NCI-H446 treated with DMSO at 0.1 percent for 48 hours (cell line): ENCODE measurements around the gene LRPAP1.

Source experiments
- DNase-seq: peaks from one replicate; lab custom pipeline; 2025; lab: John Stamatoyannopoulos, UW

Gene LRPAP1

GRCh38 chr4:3472411-3473141, 59.6 kb downstream of the LRPAP1 start:
- DNase-seq: no peak

DNA sequence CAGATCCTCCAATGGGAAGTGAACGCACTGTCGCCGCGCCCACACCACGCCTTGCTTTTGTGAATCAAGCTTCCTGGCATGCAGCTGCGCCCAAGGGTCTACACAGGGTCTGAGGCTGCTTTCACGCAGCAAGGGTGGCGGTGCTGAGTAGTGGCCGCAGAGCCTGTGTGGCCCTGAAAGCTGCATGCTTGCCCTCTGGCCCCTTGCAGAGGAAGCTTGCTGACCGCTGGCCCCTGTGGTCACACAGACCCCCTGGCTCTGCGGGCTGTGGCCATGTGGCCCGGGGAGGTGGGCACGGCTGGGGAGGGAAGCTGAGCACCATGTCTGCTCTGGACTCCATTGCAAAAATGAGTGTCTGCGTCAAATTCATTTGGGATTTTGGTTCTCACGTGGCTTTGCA, 60.3 kb downstream of the LRPAP1 start:
- DNase-seq: no peak

GRCh38 chr4:3471098-3471760, 61.0 kb downstream of the LRPAP1 start:
- DNase-seq: no peak

DNA sequence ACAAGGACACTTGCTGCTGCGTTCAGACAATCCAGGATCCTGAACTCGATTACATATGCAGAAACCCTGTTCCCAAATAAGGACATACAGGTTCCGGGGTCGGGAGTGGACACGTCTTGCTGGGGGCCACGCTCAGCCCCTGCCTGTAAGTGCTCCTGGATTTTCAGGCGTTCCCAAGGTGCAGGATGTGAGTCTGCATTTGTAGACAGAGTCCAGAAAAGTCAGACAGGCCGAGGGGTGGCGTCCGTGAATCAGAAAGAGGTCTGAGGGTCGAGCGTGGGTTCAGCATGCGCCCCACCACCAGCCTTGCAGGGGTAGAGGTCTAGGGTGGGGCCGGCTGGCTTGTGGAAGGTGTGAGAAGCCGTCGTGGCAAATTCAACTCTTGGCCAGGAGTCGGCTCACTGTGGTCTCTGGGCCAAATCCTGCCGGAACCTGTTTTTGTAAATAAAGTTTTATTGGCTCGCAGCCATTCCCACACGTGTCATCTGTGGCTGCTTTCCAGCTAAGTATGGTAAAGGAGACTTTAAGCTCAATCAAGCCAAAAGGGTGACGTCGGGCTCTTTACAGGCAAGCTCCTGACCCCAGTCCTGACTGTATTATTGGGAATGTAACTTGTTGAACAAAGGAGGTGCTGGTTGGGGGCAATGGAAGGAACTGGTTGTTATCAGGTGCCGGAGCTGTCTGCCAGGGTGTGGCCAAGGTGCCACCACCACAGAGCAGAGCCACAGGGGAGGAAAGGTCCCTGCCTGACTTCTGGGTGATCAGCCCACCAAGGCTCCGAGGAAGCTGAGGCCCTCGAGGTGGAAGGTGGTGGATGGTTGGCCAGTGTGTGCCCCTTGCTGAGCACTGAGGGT, 61.8 kb downstream of the LRPAP1 start:
- DNase-seq: no peak

DNA sequence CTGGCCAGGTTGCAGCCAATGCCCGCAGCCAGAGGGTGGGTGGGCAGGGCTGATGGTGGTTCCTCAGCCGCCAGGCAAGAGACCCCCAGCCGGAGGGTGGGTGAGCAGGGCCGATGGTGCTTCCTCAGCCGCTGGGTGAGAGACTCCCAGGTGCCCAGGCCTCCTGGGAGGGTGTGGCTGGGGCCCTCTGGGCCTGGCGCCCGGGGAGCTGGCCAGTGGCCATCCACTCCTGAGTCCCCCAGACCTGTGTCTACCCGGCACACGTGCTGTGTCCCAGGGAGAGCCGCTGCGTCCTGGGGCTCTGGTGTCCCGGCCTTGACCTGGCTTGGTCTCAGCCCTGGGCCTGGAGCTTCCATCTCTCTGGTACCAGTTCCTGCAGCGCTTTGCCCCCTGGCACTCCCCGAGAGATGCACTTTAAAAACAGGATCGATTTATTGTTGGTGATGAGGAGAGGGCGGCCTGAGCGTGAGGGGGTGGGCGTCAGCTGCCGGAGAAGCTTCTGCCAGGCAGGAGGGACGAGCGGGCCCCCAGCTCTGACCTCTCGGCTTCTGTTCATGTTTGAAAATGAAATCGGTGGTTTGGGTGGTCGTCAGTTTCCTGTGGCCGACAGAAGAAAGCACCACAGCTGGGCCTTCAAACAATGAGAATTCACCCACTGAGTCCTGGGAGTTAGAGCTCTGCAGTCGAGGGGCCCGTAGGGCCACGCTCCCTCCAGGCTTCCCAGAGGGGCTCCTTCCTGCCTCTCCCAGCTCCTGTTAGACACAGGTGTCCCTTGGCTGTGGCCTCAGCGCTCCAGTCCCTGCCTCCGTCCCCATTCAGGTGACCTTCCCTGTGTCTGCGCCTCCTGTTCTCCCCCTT, 62.6 kb downstream of the LRPAP1 start:
- no peak for DNase-seq

GRCh38 chr4:3468804-3469203, 63.4 kb downstream of the LRPAP1 start:
- DNase-seq: no peak

DNA sequence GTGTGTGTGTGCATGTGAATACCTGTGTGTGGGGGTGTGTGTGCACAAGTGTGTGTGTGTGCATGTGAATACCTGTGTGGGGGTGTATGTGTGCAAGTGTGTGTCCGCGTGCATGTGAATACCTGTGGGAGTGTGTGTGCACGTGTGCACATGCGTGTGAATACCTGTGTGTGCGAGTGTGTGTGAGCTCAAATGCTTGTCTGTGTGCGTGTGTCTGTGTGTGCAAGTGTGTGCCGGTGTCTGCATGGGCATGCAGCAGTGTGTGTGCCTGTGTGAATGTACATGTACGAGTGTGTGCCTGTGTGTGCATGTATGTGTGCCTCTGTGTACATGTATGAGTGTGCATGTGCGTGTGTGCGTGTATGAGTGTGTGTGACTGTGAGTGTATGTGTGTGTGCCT, 64.1 kb downstream of the LRPAP1 start:
- DNase-seq: no peak

- no peak for DNase-seq
Observed at GRCh38 chr4:3467601-3468031, 64.6 kb downstream of the LRPAP1 start.

DNA sequence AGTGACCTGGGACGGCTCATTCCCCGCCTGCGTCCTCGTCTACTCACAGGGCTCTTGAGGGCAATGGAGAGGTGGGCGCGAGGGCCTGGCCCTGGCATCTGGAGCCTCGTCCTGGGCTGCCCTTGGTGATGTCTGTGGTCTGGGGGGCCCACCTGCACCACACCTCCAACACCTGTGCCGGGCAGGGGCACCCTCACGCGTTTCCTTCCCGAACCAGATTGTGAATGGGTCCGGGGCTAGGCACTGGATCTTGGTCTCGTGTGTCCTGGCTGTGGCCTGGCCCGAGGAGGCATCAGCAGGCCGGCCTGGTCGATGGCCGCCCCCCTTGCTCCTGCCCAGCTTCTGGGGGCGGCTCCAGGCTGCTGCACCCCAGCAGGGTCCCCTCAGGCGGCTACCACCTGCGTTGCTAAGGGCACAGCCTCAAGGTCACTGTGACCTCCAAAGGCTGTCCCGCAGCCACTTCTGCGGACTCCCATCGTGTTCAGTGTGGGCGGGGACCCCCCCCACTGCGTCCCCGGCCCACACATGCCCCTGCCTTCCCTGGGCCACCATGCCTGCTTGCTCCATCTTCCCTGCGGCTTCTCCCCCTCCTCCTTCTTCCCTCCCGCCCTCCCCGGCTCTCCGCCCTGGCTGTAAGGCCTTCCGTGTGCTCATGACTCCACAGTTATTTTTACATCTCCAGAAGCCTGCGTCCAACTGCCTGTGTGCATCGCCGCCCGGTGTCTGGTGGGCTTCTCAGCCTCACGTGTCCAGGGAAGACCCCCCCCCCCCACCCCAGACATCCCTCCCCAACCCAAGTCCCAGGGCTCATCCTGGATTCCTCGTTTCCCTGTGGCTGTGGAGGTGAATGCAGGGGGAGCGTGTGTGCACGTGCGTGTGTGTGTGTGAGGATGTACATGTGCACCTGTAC, 65.3 kb downstream of the LRPAP1 start:
- no peak for DNase-seq

DNA sequence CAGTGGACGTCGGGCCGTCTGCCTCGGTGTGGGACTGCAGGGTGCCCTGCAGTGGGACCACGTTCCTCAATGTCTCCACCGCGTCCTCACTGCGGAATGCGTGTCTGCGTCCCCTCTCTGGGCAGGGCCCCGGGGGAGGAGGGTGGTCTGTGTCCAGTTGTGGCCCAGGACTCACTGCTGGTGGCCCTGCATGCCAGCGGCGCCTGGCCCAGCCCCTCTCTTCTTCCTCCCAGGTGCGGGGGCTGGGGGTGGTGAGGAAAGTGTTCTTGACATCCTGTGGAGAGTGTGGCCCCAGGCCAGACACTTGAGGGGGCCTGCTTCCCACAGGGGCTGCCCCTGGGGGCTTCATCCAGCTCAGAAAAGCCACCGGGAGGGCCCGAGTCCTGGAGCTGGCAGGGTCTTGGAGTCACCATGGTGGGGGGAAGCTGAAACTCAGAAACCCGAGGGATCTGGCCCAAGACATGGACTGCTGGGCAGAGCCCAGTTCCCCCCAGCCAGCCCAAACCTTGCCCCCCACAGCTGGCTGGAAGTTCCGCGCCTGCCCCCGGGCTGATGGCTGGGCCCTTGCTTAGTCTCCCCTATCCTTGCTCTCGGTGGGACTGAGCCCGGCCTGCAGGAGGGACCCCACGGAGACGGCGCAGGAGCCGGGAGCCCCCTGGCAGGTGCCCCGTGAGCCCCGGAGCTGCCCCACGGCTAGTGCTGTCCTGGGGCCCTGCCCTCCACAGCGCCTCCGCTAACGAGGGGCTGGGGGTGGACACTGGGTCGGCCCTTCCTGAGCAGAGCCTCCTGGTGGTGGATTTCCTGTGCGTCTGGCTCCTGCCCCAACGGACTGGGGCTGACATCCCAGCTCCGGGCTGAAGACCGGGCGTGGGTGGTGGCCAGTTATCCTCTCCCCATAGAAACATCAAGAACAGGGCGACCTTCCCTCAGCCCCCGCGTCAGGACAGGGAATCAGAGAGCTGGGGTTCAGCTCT, 66.2 kb downstream of the LRPAP1 start:
- DNase-seq: no peak

GRCh38 chr4:3464911-3465697, 67.1 kb downstream of the LRPAP1 start:
- DNase-seq: no peak

DNA sequence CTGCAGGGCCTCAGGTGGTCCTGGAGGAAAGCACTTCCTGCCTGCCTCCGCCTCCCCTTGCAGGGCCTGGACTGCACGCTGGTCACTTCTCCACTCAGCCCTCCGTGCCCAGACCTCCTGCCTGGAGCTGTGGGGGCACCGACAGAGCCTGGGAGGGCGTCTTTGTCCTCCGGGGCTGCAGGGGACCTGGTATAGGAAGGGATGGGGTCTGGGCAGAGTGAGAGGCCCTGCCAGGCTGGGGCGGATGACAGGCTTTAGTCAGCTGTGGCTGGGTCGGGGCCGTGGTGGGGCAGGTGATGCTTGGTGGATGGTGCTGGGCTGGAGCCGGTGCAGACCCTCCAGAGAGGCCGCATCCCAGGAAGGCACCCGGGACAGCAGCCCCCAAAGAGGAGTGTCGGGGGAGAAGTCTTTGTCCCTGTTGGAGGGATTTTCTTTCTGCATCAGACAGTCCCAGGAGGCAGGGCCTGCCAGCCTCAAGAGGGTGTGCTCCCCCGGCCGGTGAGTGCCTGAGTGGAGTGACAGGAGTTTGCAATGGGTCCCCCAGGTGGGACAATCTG, 67.8 kb downstream of the LRPAP1 start:
- DNase-seq: no peak

DNA sequence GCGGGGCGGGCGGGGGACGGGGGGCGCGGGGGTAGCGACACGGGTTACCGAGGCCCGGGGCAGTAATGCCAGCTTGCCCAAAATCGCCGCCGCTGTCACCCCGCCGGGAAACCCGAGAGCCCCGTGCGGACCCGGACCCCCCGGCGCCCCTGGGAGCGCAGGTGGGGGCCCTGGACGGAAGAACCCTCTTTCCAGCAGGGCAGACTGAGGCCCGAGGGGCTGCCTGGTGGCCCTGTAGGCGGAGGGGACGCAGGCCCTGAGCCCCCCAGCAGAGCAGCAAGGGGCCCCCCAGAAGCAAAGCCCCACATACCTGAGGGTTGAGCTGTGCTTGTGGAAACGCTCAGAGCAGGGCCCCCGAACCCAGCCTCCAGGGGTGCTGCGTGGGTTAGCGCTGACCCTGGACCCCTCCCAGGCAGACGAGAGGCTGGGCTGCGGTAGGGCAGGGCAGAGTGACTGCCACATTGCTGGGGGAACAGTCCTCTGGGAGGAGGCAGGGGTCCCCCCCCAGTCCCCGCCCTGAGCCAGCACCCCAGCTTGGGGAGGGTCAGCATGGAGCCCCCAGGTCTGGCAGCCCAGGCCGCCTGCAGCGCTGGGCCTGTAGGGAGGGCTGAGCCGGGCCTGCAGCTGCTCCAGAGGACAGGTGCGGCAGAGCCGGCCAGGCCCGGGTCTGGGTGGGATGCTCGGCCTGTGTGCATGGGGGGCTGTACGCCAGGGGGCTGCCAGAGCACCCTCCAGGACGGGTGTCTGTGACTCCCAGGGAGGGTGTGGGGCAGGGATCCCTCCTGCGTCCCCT, 68.5 kb downstream of the LRPAP1 start:
- DNase-seq: no peak

DNA sequence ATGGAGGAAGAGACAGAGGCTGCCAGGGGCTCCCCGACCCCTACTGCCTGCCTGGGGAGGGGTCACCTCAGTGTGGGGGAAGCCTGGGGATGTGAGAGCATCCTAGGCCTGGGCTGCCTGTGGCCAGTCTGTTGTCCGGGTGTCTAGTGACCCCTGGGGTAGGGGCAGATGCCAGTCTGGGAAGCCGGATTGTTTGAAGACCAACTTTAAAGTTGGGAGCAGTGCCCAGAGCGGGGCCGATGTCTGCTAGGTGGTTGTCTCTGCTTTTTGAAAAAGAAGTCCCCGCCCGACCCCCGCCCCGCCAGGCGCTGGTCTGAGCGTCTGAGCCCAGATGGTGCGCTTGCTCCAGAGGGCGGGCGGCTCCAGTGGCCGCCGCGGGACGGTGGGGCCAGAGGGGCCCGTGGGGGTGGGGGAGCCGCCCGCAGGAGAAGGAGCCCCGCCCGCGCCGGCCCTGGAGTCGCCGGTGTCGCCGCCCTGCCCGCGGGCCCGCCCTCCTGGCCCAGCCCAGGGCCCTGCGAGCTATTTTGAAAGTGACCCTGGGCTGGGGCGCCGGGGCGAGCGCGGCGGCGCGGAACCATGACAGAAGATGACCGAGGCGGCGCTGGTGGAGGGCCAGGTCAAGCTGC, 69.3 kb downstream of the LRPAP1 start, which contains the start of gene DOK7:
DOK7 (plus strand) TSS at position 517 of the 626 bp plus-strand sequence; CDS start at position 587, 70 bp downstream.
- no peak for DNase-seq

DNA sequence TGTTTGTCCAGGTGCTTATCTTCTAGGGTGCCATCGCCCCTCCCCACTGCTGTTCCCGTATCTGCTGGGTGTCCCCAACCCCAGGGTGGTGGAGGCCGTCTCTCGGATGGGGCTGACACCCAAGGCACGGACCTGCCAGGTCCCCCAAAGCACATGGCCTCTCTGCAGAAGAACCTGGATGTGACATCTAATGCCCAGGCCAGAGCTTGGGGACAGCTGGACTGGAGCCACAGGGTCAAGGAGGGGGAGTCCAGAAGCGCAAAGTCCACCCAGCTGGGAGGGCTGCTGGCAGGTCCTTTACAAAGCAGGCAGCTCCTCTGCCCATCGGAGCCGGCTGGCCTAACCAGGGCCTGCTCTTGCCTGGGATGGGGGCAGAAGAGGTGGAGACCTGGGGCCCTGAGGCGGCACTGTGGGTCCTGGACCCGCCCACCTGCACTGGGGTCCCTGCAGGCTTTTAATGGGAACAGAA, 69.9 kb downstream of the LRPAP1 start:
- no peak for DNase-seq

DNA sequence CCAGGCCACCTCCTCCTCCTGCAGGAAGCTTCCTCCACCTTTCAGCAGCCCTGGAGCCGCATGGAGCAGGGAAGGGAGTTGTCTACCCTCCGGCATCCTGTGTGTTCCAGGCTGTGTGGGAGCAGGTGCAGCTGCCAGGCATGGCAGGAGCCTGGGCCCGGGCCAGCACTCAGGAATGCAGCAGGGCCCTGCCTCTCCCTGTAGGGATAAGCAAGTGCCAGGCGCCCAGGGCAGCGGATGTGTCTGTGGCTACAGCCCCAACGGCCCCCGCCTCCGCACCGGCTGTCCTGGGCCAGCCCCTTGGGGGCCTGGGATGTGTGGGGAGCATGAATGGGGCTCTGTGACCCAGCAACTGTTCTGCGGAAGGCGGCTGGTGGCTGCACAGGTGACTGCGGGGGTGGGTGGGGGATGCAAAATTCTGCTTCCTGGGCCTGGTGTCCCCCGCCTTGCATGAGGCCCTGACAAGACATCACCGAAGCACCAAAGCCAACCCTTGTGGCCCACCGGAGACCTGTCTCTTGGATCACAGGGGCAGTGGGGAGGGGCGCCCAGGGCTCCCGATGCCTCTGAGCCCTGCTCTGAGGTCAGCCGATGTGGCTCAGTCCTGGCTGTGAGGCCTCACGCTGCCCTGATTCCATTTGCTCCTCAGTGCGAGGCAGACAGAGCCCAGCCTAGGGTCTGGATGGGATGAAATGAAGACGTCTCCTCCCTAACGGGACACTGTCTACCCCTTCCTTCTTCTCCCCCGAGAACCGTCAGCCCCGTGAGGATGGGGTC, 70.5 kb downstream of the LRPAP1 start:
- DNase-seq: no peak
